HG02759 (cell line): ENCODE results near the gene M1AP.
A peak's percentile ranks its signal among the peaks of the same experiment; 100 is the strongest.

ENCODE experiments used
- ATAC-seq: cut with Tn5 transposase; IDR thresholded peaks from one replicate; pipeline ENCODE4 v1.9.1; 2021; ENCODE audit warnings: mild to moderate bottlenecking, moderate library complexity; ENCODE audit not compliant: unreplicated experiment

Gene M1AP

GRCh38 chr2:74551530-74551929 is 96.6 kb downstream of the M1AP start:
- no peak for ATAC-seq

- ATAC-seq: no peak
These were observed 97.9 kb downstream of the M1AP start for GRCh38 chr2:74550231-74550630.

DNA sequence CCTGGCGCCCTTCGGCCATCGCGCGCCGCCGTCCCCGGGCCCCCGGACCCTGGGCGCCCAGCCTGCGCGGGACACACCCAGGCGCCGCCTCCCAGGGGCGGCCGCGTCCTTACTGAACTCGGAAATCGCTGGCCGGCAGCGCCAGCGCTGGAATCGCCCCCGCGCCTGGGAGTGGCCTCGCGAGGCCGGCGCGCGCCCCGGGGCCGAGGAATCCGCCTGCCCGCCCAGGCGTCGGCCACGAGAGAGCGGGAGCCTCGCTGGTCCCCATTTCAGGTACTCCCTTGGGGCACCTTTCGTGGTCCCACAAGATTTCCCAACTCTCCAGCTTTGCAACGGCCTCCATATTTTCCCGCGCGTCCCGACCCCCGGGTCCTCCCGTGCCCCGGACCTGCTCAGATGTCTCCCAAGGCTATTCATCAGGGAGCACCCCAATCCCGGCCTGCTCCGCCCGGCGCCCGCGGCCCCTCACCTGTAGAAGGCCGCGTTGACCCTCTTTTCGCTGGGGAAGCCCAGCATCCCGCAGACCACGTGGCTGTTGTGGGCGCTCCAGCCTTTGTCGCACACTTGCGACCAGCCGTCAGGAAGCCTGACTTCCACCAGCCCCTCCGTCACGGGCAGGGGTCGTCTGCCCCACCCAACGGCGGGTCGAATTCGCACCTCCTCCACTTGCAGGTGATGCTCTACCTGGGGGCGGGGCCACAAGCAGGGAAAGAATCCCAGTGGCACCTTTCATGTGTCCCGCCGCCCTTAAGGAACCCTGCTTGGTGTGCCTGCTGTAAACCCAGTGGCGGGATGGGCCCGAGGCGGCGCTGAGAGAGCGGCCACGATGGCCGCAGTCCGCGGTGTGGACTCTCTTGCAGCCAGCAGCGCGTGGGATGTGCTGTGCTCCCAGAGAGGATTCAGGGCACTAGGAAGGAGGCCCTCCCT is 99.0 kb downstream of the M1AP start:
- peak; percentile 44 for ATAC-seq

DNA sequence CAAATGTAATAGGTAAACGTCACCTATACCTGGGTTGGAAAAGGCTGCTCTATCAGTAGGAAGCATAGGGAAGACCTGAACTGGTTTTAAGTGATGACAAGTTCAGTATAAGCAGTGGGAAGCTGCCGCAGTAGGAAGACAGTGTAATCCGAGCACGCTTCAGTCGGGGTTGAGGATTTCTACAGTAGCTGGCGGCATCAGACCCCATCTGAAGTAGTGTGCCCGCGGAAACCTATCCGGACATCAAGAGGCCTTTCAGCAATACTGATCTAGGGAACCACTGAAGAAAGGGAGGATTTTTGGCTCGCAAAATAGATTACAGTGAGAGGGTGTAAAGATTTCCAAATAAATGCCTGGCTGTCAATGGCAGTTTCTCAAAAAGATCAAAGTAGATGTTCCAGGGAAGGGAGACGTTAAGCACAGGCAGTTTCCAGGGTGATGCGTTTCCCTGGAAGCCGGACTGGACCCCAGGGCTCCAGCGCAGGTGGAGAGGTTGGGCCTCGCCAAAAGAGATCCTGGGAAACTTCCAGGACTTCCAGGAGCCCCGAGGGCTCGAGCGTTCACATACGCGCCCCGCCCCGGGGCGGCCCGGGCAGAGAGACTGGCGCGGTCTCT is 99.7 kb downstream of the M1AP start:
- ATAC-seq: no peak

DNA sequence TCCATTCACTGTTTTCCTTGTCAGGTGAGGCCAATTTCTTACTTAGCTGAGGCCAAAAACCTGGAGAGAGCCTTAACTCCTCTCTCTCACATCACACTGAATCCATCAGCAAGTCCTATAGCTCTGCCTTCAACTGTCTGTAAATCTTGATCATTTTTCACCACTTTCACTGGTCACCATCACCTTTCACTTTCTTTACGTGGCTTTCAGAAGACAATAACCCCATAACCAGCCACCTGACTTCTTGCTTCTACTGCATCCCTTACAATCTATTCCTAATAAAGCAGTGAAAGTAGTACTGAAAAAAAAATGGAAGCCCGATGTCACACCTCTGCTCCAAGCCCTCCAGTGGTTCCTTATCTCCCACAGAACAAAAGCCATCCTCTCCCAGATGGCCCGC is 102.1 kb downstream of the M1AP start:
- ATAC-seq: no peak

- ATAC-seq: no peak
These were observed 103.5 kb downstream of the M1AP start for GRCh38 chr2:74544634-74545033.

DNA sequence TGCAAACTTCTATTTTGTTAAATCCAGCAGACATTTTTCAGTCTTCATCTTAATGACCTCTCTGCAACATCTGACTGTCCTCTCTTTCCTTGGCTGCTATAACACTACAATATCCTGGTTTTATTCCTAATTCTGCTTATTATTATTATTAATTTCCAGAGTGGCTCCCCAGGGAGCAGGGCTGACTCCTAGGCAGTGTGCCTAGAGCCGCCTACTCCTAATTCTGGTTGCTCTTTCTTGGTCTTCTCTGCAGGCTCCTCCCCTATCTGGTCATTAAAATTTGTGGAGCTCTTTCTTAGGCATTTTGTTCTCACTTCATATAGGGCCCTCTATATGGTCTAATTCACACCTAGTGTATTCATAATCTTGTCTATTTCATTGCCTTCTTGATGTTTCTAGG is 105.2 kb downstream of the M1AP start:
- no peak for ATAC-seq

DNA sequence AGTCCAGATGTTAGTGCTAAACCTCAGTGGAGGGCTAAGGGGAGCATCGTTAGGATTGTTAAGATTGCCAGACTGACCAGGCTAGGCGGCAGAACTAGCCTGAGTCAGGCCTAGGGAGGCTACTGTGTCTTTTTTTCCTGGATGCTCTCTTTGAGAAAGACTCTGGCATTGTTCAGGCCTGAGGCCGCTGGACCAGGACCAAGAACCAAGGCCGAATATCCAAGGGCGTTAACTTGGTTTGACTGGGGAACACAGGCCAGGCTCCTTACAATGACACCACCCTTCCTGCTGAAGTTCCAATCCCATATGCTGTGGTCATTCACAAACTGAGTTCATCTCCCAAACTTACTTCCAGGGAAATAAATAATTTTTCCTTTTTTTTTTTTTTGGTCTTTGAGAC is 107.8 kb downstream of the M1AP start:
- no peak for ATAC-seq

DNA sequence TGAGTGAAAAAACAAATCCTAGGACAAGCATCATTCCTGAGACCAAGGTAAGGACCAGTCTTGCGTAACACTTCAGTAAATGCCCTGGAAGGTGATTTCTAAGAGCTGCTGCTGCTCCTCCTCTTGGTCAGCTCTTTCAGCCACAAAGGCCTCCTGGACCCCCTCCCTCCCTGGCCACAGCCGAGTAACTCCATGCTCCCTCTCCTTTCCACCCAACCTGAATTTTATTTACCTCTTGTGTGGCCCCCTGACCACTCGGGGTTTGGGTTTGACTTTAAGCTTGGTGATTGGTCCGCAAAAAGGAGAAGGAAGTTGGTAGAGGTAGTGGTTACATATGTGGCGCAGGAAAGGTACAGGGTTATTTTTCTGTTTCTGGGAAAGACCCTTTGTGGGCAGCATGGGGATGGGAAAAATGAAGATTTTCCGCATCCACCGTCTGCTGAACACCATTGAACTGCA is 109.2 kb downstream of the M1AP start:
- peak; percentile 51 for ATAC-seq

- no peak for ATAC-seq
These were observed 111.0 kb downstream of the M1AP start for GRCh38 chr2:74537140-74537539.

- ATAC-seq: no peak
These were observed 111.8 kb downstream of the M1AP start for GRCh38 chr2:74536166-74536950.

GRCh38 chr2:74535440-74535965 is 112.6 kb downstream of the M1AP start:
- ATAC-seq: no peak

GRCh38 chr2:74534411-74534810 is 113.7 kb downstream of the M1AP start:
- no peak for ATAC-seq

DNA sequence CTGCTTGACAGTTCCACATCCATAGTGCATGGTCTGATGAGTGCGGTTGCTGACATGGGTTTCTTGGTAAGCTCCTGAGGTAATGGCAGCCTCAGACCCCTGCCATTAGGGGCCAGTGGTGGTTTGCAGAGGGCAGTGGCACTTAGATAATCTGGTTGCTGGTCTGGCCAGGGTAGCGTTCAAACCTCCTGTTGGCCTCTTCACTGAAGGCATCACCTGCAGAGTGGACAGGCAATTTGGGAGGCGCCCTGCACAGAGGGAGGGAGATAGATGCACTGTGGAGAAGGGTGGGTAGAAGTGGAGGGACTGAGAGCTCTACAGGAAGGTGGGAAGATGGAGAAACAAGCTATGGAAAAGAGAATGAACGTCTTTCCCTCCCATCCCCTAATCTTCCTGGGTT is 114.7 kb downstream of the M1AP start:
- ATAC-seq: no peak

- no peak for ATAC-seq
These were observed 115.9 kb downstream of the M1AP start for GRCh38 chr2:74532222-74532621.

DNA sequence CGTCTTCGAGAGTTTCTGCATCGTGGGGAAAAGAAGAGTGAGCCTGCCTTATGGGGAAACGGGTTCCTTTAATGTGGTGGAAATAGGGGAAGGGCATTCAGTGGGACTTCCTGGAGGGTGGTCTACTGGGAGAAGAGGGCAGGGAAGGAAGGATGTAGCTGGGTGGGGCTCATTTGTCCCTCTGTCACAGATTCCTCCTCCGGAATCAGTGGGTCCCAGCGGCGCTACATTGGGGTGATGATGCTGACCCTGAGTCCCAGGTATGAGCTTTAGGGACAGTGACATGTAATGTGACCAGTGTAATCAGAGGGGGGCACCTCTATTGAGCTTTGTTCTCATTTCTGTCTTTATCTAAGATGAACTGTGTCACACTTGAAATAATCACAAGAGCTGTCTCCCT is 116.5 kb downstream of the M1AP start:
- ATAC-seq: no peak

- peak; percentile 27 for ATAC-seq
These were observed 117.6 kb downstream of the M1AP start for GRCh38 chr2:74530239-74531187.

DNA sequence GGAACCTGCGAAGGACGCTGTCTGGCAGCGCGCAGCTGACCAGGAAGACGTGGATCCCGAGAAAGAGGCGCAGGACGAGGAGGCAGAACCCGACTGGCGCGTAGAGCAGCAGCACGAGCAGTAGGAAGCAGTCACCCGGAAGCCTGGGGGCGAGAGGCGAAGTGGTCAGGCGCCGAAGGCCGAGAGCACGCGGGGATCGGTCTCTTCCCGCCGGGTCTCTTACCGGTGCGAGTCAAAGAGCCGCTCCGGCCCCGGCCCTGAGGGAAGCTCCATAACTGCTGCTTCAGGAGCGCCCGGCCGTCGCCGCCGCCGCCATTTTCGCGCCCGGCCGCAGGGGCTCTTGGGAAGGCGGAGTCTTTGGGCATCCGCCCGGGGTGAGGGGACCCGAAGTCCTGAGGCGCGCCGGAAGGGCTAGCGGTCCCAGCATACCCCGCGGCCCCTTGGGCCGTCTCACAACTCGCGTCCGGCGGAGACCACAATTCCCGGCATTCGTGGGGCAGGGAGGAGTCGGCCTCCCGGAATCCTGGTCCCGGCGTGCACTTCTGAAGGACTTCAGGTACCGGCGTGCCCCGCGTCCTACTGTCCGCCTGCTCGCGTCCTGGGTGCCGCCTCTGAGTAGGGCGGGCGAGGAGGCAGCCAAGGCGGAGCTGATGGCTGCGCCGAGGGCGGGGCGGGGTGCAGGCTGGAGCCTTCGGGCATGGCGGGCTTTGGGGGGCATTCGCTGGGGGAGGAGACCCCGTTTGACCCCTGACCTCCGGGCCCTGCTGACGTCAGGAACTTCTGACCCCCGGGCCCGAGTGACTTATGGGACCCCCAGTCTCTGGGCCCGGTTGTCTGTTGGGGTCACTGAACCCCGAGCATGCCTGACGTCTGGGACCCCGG is 118.5 kb downstream of the M1AP start, which contains the start of the genes AUP1 and HTRA2:
AUP1 (minus strand) TSS at position 350 of the 882 bp plus-strand sequence; CDS start at position 273, 77 bp downstream.
HTRA2 (plus strand) TSS at position 577 of the 882 bp plus-strand sequence; CDS start at position 651, 74 bp downstream.
- peak; percentile 84 for ATAC-seq
